Hepatocyte (in vitro differentiated cells): ENCODE measurements around the gene STK32C.

Experiments used
- CTCF ChIP-seq: fragments of 200-600 bp; sonication (generic); IDR thresholded peaks from 2 replicates; pipeline ENCODE4 v1.5.1; 2016; ENCODE audit warnings: antibody characterized with exemption, mild to moderate bottlenecking; ENCODE audit not compliant: poor library complexity
- EZH2 ChIP-seq: fragments of 200-600 bp; sonication (generic); IDR thresholded peaks from 2 replicates; pipeline ENCODE4 v1.6.1; 2016; ENCODE audit warnings: antibody characterized with exemption, mild to moderate bottlenecking, borderline replicate concordance
- EZH2phosphoT487 ChIP-seq: fragments of 200-600 bp; sonication (generic); IDR thresholded peaks from one replicate; pipeline ENCODE4 v1.6.1; 2018; ENCODE audit warnings: antibody characterized with exemption, mild to moderate bottlenecking, low read depth, moderate library complexity; ENCODE audit not compliant: unreplicated experiment, severe bottlenecking

- TF ChIP-seq EZH2: no peak
- no peak for TF ChIP-seq CTCF
- TF ChIP-seq EZH2phosphoT487: no peak
These were observed 34.3 kb downstream of the STK32C start for GRCh38 chr10:132273304-132273944.
